RKO (cell line): ENCODE data around the gene MRPS27.

Experiments used
- DNase-seq: peaks from one replicate; pipeline ENCODE4 v3.0.0-alpha.2; 2016; ENCODE audit warnings: low spot score

MRPS27 gene

DNA sequence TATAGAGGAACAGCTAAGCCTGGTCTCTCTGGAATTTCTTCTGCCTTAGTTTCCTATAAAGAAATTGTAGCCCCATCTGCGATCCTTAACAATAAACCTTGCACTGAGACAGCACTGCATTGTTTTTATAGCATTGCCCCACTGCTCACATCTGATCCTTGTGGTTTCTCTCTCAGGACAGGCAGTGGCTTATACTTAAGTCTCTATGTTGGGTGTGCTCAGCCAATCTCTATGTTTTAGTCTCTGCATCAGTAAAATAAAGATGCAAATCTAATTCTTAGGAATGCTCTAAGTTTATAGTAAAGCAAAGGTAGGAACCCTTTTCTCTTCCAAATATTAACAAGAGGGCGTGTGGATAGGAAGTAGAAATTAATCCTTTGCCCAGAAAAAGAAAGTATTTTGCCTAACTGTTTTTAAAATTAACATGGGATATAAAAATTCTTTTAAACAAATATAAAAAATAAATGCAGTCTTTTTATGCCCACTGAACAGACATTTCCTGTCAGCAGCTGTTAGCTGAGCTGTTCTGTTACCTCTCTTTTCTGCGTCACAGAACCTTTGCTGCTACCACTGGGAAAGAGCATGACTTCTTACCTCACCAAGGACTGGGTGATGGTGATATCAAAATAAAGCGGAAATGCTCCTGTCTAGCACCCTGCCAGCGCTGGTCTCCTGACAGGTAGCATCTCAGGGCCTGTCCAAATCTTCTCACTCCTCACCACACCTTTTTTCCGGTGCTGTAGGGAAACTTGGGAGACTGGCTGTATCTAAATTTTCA lies 29.5 kb downstream of the MRPS27 start:
- no peak for DNase-seq

DNA sequence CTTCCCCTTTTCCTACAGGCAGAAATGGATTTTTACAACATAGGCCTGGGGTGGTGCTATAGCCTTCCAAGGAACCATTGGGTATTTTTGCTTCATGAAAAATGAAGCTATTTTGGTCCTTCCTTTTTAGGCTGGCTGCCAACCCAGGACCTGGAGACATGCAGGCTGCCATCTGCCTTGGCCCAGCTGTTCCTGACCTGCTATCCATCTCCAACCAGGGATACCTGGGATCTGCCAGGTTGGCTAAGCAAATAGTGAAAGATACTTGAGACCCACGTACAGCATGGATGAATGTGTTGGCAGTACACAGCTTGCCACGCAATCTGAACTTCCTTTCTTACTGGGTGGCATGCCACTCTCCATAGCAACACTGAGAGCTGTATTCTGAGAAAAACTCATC lies 31.1 kb downstream of the MRPS27 start:
- DNase-seq, result no peak

DNA sequence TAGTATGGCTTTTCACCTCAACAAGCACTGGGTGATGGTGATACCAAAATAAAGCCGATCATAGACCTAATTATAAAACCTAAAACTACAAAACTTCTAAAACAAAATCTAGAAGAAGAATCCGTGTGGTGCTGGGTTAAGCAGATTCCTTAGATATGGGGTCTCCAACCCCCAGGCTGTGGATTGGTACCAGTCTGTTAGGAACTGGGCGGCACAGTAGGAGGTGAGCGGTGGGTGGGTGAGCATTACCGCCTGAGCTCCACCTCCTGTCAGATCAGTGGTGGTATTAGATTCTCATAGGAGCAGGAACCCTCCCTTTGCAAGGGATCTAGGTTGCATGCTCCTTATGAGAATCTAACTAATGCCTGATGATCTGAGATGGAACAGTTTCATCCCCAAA lies 33.2 kb downstream of the MRPS27 start:
- DNase-seq, result no peak

GRCh38 chr5:72285424-72285821 lies 34.6 kb downstream of the MRPS27 start:
- DNase-seq, result no peak

- no peak for DNase-seq
Measured at GRCh38 chr5:72284559-72285423, 35.2 kb downstream of the MRPS27 start.

DNA sequence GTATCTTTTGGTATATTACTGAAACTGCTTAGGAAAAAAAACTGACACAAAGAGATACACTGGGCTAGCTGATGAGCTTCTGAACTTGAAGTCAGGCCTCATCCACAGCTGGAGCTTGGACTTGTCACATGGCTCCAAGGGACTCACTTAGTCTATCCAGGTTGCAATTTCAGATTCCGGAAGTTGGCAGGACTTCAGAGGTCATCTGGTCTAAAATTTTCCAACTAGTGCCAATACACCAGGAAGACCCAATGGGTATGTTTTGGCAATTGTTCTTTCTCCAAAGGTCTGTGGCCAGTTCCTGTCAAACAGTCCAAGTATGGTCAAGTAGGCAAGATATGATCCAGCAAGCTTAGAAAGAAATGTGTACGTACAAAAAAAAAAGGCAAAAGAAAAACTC lies 36.7 kb downstream of the MRPS27 start:
- no peak for DNase-seq

DNA sequence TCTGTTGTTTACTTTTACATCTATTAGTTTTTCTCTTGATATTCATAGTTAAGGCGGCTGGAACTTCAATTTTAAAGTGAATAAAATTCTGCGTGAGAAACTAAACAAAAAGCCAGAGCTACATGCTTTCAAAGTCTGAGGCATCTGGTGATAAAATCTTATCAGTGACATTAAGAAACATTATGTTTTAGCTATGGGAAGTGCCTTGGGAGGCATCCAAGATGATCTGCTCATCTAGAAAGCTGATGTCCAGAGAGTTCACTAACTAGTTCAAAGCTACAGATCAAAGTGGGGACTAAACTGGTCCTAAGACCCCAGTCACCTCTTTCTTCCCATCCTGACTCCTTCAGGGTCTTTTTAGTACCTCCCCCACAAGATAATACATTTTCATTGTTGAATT lies 37.2 kb downstream of the MRPS27 start:
- DNase-seq, result no peak

GRCh38 chr5:72281764-72282499 lies 38.1 kb downstream of the MRPS27 start:
- peak; percentile 26 for DNase-seq

GRCh38 chr5:72281430-72281763 lies 38.6 kb downstream of the MRPS27 start:
- no peak for DNase-seq

DNA sequence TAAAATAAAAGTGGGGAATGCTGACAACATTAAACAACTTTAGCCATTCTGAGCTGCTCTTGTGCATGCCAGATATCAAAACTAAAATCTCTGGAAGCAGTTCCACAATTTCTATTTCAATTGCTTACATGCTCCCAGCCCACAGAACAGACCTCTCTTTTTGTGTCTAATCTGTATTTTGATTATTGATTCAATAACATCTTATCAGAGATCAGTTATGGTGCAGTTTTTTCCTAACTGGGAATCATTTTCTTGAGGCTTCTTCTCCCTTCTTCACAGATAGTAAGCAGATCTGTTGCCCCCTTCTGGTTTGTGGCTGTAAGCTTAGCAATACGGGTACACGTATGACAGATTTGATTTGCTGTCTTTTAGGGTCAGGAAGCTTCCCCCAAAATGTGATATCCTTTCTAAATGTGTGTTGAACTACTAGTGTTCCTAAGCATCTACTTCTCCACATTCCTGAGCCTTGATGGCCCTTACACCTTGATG lies 39.4 kb downstream of the MRPS27 start:
- peak; percentile 43 for DNase-seq

GRCh38 chr5:72276219-72276752 lies 43.8 kb downstream of the MRPS27 start:
- DNase-seq, result no peak

DNA sequence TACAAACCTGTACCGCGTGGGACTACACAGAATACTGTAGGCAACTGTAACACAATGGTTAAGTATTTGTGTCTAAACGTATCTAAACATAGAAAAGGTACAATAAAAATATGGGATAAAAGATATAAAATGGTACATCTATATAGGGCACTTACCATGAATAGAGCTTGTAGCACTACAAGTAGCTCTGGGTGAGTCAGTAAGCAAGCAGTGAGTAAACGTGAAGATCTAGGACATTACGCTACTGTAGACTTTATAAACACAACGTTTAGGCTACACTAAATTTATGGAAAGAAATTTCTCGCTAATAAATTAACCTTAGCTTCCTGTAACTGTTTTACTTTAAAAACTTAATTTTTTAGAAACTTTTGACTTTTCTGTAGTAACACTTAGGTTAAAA lies 46.5 kb downstream of the MRPS27 start:
- no peak for DNase-seq

GRCh38 chr5:72272398-72272797 lies 47.6 kb downstream of the MRPS27 start:
- DNase-seq, result no peak

- no peak for DNase-seq
Measured at GRCh38 chr5:72271702-72272101, 48.3 kb downstream of the MRPS27 start.

GRCh38 chr5:72270037-72270436 lies 50.0 kb downstream of the MRPS27 start:
- DNase-seq, result no peak

DNA sequence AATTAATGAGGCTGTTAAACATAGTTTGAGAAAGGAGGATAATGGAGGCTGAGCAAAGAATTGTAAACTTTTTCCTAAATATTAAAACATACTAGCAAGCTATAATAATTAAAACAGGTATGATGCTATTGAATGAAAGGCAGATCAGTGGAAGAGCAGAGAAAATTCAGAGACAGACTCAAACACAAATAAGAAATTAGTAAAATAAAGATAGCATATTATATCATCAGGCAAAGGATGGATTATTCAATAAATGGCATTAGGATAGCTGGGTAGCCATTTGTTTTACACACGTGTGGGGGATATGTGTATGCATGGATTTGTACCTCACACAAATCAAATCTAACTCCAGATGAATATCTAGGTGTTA lies 50.6 kb downstream of the MRPS27 start:
- no peak for DNase-seq

DNA sequence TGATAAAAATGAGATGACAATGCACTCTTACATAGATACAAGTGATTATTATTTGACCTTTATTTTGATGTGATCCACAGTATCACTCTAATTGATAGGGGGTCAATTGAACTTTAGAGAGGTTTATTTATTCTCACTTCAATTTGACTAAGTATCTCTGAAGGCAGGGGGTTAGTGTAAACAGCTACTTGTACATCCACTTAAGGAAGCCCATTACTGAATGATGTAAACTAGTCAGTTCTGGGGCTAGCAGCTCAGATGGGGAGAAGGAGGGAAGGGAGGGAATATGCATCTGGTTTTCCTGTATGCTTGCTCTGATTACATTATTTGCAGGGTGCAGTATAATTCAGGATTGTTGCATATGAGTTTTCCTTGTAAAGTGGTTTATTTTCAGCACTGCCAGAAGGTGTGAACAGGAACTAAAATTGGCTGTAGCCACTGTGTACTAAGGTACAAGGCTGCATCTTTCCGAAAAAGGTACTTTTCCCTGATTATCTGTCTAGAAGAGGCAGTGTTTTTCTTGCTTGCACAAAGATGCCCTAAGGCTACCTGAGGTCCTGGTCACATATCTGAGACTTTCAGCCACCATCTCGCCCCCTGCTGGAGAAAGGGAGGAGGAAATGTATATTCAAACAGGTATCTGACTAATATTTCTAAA lies 51.2 kb downstream of the MRPS27 start:
- DNase-seq, result peak; percentile 18

- no peak for DNase-seq
Measured at GRCh38 chr5:72268260-72268659, 51.8 kb downstream of the MRPS27 start.

DNA sequence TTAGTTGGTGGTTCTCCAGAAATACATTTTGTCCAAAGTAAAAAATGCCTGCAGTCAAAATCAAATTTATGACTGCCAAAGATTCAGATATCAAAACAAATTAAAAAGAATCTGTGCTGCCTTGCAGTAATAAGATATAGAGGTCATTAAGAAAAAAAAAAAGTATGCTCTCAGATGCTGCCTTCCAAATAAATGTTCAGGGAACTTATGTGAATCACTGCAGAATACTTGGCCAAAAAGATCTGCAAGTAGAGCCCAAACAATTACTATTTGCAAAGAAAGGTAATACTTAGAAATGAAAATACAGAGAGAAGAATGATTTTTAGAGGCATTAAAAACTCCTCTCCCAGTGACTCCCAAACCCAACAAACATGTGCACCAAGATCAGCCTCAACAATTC lies 52.4 kb downstream of the MRPS27 start:
- no peak for DNase-seq

GRCh38 chr5:72266862-72267261 lies 53.2 kb downstream of the MRPS27 start:
- DNase-seq, result no peak

DNA sequence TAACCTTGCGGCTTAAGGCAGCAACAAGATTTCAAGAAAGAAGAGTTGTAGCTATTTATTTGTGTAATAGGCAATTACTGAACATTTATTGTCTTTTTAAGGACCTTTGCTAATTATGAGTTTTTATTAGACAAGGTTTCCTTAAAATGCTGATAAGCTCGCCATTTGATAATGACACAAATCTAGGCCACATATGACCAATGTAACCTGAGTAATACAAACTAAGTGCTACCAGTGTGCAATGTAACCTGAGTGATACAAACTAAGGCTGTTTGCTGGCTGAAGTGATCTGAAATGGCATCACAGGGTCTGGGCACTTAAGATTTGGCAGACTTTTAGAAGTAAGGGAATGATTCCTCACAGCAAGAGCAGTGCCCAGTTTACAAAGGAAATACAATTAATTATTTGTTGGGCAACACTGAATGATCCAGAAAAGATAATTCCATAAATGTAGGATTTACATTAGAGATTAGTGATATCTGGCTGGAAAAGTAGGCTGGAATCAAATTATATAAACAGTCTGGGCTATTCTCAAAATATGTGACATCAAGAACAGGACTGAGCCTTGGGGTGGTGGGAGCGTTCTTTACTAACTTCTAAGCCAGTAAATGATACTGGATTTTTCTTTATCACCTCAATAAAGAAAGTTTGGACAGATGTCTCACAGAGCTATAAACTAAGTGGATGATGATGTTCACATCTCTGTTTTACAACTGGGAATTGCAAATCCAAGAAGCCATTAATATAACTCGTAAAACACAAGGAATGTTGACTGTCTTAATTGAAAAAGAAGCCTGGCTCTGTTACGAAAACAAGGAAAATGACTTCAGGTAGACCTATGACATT lies 54.8 kb downstream of the MRPS27 start:
- no peak for DNase-seq
